Measurements from ENCODE around the gene PXT1. TPM values are rescaled to one million over a fixed set of nuclear protein-coding genes. Genes with fewer than 3 reads are reported as not detected.
A peak's percentile ranks its signal among the peaks of the same experiment; 100 is the strongest.
"Not testable (repeated sequence)": the region's sequence is repeated elsewhere in the genome, so short reads cannot be mapped to it uniquely, and the experiment has no call there.

PXT1 gene
- total RNA-seq, 1 donor from 2014 or later: not detected

GRCh38 chr6:36452897-36453296 is 10.2 kb upstream of the PXT1 start:
- intact Hi-C loops (cut with DNase I); DNase-seq (ENCODE audit: missing footprints); ATAC-seq: not testable (repeated sequence)

DNA sequence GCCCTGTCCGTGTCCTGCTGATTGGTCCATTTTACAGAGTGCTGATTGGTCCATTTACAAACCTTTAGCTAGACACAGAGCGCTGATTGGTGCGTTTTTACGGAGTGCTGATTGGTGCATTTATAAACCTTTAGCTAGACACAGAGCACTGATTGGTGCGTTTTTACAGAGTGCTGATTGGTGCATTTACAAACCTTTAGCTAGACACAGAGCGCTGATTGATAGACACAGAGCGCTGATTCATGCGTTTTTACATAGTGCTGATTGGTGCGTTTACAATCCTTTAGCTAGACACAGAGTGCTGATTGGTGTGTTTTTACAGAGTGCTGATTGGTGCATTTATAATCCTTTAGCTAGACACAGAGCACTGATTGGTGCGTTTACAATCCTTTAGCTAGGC is 6.5 kb upstream of the PXT1 start:
- intact Hi-C loops (cut with DNase I): not testable (repeated sequence)

DNA sequence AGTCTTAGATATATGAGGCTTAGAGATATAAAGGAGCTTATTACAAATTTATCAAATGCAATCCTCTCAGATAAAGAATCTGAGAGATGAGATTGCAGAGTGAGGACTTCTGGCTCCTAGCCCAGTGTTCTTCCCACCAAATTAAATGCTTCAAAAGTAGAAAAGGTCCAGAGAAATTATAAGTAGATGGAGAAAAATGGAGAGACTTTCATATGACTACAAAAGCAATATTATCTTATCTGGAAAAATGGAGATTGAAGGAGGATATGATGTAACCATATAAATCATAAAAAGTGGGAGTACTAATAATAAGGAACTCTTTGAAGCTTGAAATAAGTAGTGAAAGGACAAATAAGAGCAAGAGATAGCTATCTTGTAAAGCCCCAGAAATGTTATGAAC is 3.0 kb upstream of the PXT1 start:
- ATAC-seq: no peak
- DNase-seq (ENCODE audit: missing footprints): no peak
- intact Hi-C loops (cut with DNase I): loop anchor here (2.0 kb wide), 1 partner anchor 101 kb away; the partner anchor contains the start of gene STK38

More for the DNA sequence above, 6.5 kb upstream of the PXT1 start:
- not testable (repeated sequence) for ATAC-seq; DNase-seq (ENCODE audit: missing footprints)

DNA sequence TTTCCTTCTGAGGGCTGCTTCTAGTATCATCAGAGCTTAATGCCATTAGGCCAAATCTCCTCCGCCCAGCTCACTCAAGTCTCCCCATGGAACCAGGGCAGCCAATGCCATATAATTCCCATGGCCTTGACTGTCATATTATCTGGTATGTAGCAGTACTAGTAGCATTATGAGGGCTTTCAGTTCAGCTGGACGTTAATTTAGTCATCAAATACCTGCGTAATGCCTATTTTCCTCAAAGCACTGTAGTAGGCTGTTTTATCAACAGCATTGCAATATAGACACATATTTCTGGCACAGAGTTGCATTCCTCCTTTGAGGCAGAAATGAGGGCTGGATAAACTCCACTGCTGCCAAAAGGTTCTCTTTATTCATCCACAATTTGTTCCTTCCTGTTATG is 1.8 kb upstream of the PXT1 start:
- intact Hi-C loops (cut with DNase I): loop anchor here (2.0 to 5.0 kb wide), 3 partner anchors 102 to 238 kb away; partner anchors contain the start of genes SRSF3 and STK38
- no peak for DNase-seq (ENCODE audit: missing footprints)
- no peak for ATAC-seq

DNA sequence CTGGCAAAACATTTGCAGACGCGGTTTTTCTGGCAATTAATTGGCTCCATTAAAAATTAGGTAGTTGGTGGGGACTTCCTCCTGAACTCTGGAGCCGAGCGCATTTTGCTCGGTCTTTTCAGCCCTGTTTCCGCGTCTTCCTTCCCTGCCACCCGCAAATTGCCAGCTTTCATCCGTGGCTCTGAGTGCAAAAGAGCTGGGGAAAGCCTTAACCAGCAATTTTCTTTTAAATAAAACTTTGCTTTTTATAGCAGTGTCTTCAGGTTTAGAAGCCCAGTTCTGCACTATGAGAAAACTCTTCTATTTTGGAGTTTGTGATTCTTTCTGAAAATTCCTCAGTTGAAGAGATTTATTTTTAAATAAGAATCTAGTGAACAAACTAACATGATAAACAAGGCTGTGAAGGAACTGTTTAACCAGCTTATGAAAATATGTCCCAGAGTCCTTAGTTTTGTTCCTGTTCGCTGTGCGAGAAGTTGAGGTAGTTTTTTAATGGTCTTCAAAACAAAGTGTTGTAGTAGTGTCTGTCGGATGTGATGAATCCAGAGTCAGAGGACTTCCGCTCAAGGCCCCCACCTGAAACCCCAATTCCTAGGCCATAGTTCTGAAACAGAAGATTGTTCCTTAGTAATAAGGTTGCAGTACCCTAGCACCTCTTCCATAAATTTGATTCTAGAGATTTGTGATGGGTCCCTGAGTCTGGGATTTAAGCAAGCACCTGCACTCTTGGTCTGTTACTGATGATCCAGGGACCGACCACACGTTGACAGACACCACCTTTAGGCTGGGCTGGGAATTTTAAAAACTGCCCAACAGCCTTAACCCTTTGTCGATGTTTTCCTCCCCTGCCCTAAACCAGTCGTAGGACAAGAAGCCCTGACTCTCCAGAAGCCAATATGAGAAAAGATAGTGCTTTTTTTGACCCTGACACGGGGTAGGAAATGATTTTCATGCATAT is 1.1 kb upstream of the PXT1 start:
- DNase-seq (ENCODE audit: missing footprints): no peak
- intact Hi-C loops (cut with DNase I): loop anchor here (2.0 to 5.0 kb wide), 4 partner anchors 21 to 239 kb away; partner anchors contain the start of genes SRSF3 and STK38
- no peak for ATAC-seq

DNA sequence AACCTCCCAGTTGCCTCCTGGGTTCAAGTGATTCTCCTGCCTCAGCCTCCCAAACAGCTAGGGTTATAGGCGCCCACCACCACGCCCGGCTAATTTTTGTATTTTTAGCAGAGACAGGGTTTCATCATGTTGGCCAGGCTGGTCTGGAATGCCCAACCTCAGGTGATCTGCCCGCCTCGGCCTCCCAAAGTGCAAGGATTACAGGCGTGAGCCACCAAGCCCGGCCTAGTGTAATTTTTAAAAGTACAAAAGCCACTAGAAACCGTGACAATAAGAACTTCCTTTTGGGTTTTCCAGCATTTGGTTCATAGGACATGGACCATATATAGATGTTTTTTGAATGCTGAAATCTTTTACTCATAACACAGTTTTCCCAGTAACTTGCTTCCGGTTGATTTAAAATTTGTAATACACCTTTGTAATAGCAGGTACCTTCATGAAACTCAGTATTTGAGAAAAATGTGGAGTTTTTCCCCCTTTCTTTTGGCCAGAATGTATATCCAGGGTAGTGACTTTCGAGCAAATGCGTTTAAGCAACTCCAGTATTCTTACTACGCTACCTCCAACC is 467 bp downstream of the PXT1 start:
- DNase-seq (ENCODE audit: missing footprints): no peak
- intact Hi-C loops (cut with DNase I): loop anchor here (2.0 to 5.0 kb wide), 3 partner anchors 19 to 240 kb away; partner anchors contain the start of gene SRSF3

GRCh38 chr6:36441307-36441894 is 1.3 kb downstream of the PXT1 start:
- DNase-seq (ENCODE audit: missing footprints): peak; percentile 96
- intact Hi-C loops (cut with DNase I): loop anchor here (5.0 kb wide), 2 partner anchors 151 to 241 kb away; partner anchors contain the start of gene SRSF3
- ATAC-seq: peak; percentile 93

More for the DNA sequence above, 467 bp downstream of the PXT1 start:
- ATAC-seq: no peak

DNA sequence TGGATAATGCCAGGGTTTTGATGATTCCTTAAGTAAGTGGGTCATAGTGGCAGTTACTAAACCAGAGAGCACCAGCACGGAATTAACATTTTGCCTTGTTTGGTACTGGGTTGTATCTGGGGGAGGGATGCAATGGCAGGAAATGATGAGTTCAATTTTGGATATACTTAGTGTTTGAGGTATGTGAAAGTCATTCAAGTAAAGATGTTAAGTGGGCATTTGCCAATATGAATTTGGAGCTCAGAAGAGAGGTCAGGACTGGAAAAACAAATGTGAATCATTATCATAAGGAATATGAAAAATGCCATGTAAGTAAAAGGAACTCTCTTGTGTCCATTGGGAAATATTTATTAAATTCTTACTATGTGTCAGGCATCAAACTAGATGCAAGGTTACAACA is 6.2 kb downstream of the PXT1 start:
- DNase-seq (ENCODE audit: missing footprints): no peak
- no peak for ATAC-seq
- intact Hi-C loops (cut with DNase I): no loop called here

- DNase-seq (ENCODE audit: missing footprints) (no peak), ATAC-seq (no peak)
- intact Hi-C loops (cut with DNase I): no loop called here
Measured at GRCh38 chr6:36432151-36432671, 10.4 kb downstream of the PXT1 start.

DNA sequence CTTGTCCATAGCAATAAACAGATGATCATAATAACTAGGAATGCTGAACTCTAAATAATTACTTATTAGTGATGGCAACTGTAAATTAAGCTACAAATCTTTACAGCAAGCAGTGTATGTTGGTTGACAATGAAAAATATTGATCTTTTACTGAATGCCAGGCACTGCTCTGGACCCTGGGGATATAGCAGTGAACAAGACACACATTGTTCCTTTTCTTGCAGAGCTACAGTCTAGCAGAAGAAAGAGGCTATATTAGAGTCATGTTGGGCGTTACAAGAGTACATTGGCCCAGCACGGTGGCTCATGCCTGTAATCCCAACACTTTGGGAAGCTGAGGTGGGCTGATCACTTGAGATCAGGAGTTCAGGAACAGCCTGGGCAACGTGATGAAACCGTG is 11.5 kb downstream of the PXT1 start:
- DNase-seq (ENCODE audit: missing footprints): no peak
- ATAC-seq: no peak
- intact Hi-C loops (cut with DNase I): no loop called here

- ATAC-seq (no peak), DNase-seq (ENCODE audit: missing footprints) (no peak)
- intact Hi-C loops (cut with DNase I): no loop called here
Measured at GRCh38 chr6:36430351-36430750, 12.3 kb downstream of the PXT1 start.

DNA sequence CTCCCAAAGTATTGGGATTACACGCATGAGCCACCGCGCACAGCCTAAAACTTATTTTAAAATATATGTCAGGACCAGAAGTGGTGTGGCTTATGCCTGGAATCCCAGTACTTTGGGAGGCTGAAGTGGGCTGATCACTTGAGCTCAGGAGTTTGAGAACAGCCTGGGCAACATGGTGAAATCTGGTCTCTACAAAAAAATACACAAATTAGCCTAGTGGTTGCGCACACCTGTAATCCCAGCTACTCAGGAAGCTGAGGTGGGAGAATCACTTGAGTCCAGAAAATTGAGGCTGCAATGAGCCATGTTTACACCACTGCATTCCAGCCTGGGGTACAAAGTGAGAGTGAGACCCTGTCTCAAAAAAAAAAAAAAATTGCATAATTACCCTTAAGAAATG is 13.7 kb downstream of the PXT1 start:
- ATAC-seq: no peak
- no peak for DNase-seq (ENCODE audit: missing footprints)
- intact Hi-C loops (cut with DNase I): no loop called here

DNA sequence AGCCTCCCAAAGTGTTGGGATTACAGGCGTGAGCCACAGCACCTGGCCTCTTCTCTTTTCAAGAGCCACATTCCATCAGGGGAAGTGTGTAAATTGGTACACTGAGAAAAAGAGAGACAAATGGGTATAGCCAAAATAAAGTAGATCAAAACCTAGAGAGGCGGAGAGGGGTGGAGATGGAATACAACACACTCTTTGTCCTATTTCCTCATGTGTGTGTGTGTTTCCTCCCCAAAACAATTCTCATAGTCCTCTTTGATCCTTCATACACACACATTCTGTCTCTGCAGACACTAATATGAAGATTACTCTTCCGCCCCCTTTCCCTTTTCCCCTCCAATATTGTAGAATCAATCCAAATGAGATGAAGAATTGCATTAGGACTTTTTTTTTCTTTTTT is 16.0 kb downstream of the PXT1 start:
- intact Hi-C loops (cut with DNase I): no loop called here
- DNase-seq (ENCODE audit: missing footprints) (no peak), ATAC-seq (no peak)

GRCh38 chr6:36423101-36423824 is 19.4 kb downstream of the PXT1 start:
- DNase-seq (ENCODE audit: missing footprints): peak; percentile 100
- intact Hi-C loops (cut with DNase I): loop anchor here (1.0 to 5.0 kb wide), 5 partner anchors 20 to 336 kb away; partner anchors contain the start of genes CDKN1A, KCTD20, PXT1 and SRSF3
- ATAC-seq: peak; percentile 100

GRCh38 chr6:36422714-36423100 is 19.9 kb downstream of the PXT1 start:
- no peak for DNase-seq (ENCODE audit: missing footprints)
- intact Hi-C loops (cut with DNase I): loop anchor here (1.0 to 5.0 kb wide), 5 partner anchors 20 to 336 kb away; partner anchors contain the start of genes CDKN1A, KCTD20, PXT1 and SRSF3
- ATAC-seq: no peak

DNA sequence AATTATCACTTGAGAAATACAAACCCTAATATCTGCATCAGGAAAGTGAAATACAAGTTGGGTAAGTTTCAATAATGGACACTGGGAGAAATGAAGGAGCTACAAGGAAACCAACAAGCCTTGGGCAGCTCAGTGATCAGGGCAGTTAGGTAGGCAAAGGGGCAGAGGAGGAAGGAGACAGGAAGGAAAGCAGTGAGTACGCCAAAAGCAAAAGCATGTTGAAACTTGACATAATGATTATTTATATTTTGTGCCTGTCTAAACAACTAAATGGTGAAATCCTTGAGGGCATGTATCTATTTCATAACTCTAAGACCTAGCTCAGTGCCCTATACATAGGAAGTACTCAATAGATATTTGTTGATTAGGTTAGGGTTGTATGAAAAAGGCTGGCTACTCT is 23.3 kb downstream of the PXT1 start:
- ATAC-seq (no peak), DNase-seq (ENCODE audit: missing footprints) (no peak)
- intact Hi-C loops (cut with DNase I): no loop called here

DNA sequence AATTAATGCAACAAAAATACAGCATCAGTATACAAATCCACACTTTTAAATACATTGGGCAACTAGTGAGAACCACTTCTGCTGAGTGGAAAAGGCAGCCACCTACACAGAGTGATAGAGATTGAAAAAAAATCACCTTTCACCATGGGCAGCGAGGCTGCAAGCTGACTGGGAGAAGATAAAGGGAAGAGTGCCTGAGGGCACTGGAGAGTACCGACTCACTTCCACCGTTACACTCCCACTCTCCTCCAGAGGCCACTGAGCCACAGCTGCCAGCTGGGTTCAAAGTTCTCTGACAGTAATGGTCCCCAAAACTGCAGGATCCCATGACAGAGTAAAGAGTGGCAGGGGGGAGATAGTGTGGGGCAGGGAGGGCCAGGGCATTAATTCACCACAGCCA is 24.1 kb downstream of the PXT1 start:
- intact Hi-C loops (cut with DNase I): no loop called here
- DNase-seq (ENCODE audit: missing footprints): no peak
- ATAC-seq: no peak

GRCh38 chr6:36414481-36414880 is 28.2 kb downstream of the PXT1 start:
- DNase-seq (ENCODE audit: missing footprints) (no peak), ATAC-seq (no peak)
- intact Hi-C loops (cut with DNase I): no loop called here

Data from Right ventricle myocardium inferior (tissue), 1 donor.